ENCODE data around the gene USP44. TPM values are rescaled to one million over a fixed set of nuclear protein-coding genes. Genes with fewer than 3 reads are reported as not detected.

The USP44 gene
- total and polyA plus RNA-seq, 2 of the 8 experiments (the other 6 are each of a cell fraction or from before 2014, with no cell fraction given), result 129 to 197 TPM

- TF ChIP-seq RAD21 (IDR thresholded peaks at IDR 0.05 in 1 of 2, conservative IDR thresholded peaks at IDR 0.05 in 1 of 2; ENCODE audit: low read depth in 2 of 2, low read length in 2 of 2), result no peak
- no peak for TF ChIP-seq NANOG (IDR thresholded peaks at IDR 0.05; ENCODE audit: insufficient read depth, low read depth, low read length, poor library complexity, severe bottlenecking)
- no peak for TF ChIP-seq RNF2 (IDR thresholded peaks at IDR 0.05; ENCODE audit: borderline replicate concordance, low read depth, low read length, missing control alignments, poor library complexity, severe bottlenecking)
- TF ChIP-seq EGR1 (IDR thresholded peaks at IDR 0.05; ENCODE audit: borderline replicate concordance, low read depth, low read length), result no peak
These were observed 48.6 kb upstream of the USP44 start (continued) for GRCh38 chr12:95599880-95600279.
